ENCODE results near the gene PDE9A.
"Not testable (repeated sequence)": the region's sequence is repeated elsewhere in the genome, so short reads cannot be mapped to it uniquely, and the experiment has no call there.

Gene PDE9A

GRCh38 chr21:42691901-42692559 lies 38.6 kb downstream of the PDE9A start:
- no peak for DNase-seq

GRCh38 chr21:42692688-42693087 lies 39.3 kb downstream of the PDE9A start:
- DNase-seq = no peak

DNA sequence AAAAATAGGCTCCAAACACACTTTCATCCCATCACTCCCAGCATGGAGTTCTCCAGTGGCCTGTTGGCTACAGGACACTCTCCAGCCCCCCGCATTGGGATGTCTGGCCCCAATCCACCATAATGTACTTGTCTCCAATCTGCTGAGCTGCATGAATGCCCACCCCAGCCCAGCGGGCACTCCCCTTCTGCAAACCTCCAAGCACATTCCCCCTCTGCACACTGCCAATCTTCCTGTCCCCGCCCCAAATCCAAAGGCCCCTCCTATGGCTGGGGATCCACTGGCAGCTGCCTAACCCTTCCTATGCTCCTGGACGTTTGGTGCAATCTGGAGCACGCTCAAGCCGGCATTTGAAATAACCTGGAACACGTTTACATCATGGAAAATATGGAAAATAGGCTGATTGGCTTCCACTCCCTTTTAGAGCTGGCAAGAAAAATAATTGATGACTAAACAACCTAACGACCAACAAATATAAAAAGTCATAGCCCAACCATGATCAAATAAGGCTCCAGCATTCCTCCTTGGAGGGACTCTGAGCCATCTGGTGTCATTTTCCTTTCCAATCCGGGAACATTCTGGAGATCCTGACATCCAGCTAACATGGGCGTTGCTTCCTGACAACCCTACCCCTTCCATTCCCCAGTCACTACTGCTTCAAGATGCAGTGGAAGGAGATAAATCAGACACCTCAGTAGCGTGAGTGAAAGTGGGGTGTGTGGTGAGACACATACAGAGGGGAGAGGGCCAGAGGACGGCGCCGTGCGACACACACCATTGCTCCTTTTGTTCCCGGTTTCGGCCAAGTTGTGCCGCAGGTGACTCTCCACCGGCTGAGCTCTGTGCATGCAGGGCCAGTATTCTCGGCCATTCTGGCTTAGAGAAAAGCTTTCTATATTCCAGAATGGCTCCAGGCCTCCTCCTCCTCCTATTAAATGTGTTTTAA lies 41.6 kb downstream of the PDE9A start:
- no peak for DNase-seq

DNA sequence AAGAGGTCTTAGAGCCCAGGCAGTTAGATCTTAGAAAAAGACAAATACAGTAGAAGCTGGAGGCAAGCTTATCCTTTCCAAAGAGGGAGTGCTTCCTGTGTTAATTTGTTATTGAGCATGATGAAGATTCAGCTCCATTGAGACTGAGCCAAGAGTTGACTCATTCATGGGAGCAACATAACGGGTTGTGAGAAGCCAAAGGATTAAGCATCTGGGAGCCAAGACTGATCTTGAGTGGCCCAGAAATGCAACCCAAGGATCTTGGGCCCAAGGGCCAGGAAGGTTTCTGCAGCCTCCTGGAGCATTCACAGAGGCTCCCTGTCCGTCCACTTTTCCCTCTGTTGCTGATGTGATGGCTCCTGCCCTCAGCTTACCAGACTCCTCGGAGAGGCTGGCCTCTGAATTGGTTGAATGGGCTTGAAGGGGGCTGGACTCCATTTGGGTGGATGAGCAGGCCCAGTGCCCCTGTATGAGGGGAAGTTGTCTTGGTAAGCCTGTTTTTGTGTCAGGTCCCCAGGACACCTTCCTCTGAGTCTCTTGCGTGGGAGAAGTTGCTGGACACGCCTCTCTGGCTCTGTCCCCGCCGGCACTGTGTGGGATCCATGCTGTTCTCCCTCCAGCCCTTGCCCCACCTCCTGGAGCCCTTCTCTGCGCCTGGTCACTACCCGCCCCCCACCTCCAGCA lies 42.4 kb downstream of the PDE9A start:
- DNase-seq = no peak

DNA sequence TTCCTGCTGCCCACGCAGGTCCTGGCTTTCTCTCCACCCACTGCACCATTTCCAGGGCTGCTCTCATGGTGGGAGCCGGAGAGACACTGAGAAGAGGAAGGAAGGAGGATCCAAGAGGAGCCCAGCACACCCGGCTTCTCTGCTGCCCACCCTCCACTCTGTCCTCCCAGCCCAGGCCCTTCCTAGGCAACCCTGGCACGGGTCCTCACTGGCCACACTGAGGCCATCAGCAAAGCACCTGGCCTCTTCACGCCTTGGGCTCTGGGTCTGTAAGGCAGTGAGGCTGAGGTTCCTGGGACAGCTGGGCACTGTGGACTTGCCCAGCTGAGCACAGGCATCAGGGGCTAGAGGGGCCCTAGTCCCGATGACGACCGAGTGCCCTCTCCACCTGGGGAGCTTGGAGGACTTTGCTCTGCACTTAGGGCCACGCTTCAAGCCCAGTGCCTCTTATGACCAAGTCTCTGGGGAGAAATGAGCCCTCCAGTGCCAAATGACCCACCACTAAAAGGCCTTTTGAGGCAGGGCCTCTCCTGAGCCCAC lies 43.1 kb downstream of the PDE9A start:
- no peak for DNase-seq

- DNase-seq = no peak
These were observed 45.3 kb downstream of the PDE9A start for GRCh38 chr21:42698733-42699132.

DNA sequence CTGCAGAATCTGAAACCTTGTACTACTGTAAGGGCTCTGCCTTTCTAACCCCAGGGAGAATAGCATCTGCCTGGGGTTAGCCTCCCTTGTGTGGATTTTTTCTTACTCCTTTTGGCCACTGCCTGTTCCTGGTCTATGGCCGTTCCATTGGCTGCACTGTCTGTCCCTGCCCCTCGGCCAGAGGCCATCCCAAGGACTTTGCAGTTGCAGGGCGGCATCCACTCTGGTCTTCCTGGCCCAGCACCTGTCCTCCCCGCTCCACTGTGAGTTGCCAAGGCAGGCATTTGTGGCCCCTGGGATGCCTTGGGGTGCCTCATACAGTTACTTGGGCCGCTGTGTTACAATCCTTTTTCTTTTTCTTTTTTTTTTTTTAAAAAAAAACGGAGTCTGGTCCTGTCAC lies 45.8 kb downstream of the PDE9A start:
- DNase-seq = no peak

- DNase-seq = no peak
These were observed 48.5 kb downstream of the PDE9A start for GRCh38 chr21:42701706-42702456.

DNA sequence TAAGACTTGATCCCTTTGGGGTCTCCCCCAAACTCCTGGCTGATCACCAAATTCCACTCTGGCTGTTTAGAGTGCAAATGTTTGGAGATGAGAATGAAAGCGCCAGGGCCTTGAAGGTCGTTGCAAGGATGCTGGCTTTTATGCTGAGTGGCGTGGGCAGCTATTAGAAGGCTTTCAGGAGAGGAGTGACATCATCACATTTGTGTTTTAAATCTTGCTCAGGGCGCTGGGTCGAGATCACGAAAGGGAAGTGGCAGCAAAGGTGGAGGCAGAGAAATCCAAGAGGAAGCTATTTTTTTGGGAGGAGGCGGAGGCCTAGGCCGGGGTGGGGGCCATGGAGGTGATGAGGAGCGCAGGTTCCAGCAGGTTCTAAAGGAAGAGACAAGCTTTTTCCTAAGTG lies 49.3 kb downstream of the PDE9A start:
- DNase-seq = no peak

DNA sequence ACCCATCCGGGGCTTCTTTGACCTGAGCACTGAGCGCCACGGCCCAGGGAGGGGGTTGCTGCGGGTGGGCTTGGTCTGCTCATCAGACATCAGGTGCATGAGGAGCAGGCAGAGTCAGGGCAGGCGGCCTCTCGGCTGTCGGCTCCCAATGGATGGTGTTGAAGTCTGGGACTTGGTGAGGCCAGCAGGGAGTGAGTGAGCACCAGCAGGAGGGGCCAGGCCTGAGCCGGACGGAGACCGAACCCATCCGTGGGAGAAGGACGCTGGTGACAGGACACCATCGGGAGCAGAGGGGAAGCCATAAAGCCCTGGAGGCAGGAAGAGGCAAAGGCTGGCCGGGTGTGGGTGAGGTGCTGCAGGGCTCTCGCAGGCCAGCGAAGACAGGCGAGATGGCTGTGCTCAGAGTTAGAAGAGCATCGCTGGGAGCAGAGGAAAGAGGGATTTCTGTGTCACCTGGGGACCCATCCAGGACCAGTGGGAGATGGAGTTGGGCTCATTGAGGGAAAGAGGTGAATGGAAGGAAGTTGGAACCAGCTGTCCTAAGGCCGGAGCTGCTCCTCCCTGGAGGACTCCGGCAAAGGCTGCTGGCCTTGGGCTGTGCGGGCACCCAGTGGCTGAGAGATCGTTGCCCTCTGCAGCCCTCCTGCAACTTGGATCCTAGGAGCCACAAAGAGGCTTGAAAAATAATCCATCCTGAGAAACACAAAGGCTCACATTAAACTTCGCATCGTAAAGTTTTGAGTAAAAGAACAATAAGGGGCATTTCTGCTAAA lies 49.9 kb downstream of the PDE9A start:
- DNase-seq = no peak

DNA sequence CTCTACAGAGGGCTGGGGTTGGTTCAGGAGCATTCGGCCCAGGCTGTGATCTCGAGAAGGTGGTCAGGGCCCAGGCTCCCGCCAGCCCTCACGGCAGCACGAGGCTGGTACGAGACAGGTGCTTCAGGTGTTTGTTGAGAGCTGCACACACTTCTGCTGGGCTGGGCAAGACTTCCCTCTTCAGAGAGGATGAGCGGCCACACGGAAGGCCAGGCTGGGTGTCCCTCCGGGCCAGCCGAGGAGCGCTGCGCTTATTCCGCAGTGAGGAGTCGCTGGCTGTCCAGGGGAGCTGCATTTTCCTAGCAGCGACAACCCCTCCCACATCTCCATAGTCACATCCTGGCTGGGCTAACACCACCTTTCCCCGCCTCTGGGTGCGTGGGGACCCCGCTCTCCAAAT lies 50.5 kb downstream of the PDE9A start:
- DNase-seq = no peak

DNA sequence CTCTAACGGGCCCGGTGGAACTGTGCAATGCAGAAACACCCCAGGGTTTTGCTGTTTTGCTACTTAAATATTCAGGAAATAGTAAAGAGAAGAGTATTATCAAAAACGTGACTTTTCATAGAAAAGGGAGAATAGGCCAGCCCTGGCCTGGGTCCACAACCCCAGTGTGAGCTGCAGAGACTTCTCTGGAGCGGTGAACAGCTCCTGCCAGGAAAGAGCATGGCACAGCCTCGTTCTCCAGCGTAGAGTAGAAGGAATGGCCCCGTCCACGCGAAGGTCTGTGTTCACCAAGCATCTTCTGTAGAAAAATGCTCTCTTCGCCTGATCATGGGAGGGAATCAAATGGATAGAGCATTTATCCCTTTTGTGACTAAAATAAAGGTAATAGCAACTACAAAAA lies 51.4 kb downstream of the PDE9A start:
- no peak for DNase-seq

GRCh38 chr21:42705346-42705745 lies 51.9 kb downstream of the PDE9A start:
- no peak for DNase-seq

DNA sequence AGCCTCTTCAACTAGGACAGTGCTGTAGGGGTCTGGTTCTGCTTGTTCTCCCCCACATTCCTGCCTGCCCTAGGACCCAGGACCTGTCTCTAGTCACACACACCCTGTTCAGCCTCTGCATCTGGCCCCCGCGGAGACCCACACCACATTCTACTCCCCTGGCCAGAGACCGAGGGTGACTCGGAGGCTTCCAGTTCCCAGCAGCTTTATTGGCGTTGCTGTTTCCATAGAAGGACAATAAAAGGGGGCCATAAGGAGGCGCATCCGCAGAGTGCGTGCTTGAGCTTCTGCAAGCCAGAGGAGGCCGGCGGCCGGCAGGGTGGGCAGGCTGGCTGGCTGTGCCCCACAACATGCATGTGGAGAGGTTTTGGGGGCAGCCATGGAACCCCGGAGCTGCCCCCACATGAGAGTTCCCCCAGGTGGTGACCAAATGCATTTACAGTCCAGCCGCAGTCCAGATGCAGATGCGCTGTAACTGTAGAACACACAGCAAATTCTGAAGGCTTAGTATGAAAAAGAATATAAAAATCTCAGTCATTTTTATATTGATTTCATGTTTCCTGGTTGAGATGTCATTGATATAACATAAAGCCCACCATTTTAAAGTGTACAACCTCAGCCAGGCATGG lies 52.4 kb downstream of the PDE9A start:
- DNase-seq = no peak

DNA sequence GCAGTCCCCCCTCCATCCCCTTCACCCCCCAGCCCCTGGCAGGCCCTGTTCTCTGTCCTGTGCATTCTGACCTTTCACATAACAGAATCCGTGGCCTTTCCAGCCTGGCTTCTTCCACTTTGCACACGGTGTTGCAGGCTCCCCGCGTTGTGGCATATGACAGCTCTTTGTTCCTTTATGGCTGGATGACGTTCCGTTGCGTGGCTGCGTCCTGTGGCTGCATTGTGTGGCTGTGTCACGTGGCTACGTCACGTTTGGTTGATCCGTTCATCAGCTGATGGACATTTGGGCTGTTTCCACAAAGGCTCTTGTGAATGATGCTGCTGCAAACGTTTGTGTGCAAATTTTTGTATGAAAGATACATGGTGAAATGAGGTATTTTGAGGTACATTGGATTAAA lies 53.3 kb downstream of the PDE9A start:
- no peak for DNase-seq

GRCh38 chr21:42707207-42707830 lies 53.9 kb downstream of the PDE9A start:
- no peak for DNase-seq

DNA sequence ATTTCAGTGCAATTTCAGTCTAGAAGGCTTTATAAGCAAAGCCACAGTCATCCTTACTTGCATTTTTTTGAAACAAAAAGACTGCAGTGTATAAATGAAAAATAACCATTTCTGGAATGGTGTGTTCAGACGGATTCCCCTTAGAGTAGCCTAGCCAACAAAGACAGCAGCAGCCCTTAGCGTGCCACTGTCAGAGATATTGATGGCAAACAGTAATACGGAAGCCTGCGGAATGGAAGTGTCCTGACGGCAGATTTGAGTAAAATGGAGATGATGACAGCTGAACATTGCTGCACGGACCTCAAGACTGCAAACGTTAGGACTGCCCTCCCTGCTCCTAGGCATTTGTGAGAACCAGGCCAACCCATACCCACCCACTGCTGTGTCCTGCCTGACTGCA lies 54.7 kb downstream of the PDE9A start:
- DNase-seq = no peak

DNA sequence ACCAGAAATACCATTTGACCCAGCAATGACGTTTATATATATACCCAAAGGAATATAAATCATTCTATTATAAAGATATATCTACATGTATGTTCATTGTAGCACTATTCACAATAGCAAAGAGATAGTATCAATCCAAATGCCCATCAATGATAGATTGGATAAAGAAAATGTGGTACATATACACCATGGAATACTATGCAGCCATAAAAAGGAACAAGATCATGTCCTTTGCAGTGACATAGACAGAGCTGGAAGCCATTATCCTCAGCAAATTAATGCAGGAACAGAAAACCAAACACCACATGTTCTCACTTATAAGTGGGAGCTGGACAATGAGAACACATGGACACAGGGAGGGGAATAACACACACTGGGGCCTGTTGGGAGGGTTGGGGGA lies 55.5 kb downstream of the PDE9A start:
- DNase-seq = not testable (repeated sequence)

GRCh38 chr21:42711667-42712066 lies 58.2 kb downstream of the PDE9A start:
- no peak for DNase-seq

DNA sequence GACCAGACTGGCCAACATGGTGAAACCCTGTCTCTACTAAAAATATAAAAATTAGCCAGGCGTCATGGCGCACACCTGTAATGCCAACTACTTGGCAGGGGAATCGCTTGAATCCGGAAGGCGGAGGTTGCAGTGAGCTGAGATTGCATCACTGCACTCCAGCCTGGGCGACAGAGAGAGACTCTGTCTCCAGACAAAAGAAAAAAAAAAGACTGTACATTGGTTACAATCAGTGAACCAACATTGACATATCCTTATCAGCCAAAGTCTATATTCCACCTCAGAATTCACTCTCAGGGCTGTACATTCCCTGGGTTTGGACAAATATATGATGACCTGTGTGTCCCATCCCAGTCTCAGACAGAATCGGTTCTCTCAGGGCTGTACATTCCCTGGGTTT lies 62.0 kb downstream of the PDE9A start:
- not testable (repeated sequence) for DNase-seq

- no peak for DNase-seq
These were observed 62.7 kb downstream of the PDE9A start for GRCh38 chr21:42716074-42716473.

All from NCI-H524 (cell line).